Activated CD4-positive, alpha-beta T cell treated with anti-CD3 and anti-CD28 coated beads for 24 hours (primary cell): ENCODE measurements around the gene ATP6V1G1.
"Not testable (repeated sequence)": the region's sequence is repeated elsewhere in the genome, so short reads cannot be mapped to it uniquely, and the experiment has no call there.

ENCODE experiments used
- DNase-seq, 2 donors: peaks; one replicate each; pipeline ENCODE4 v3.0.0-alpha.2; 2020; ENCODE audit warnings: low read depth in 2 of 2

The ATP6V1G1 gene

DNA sequence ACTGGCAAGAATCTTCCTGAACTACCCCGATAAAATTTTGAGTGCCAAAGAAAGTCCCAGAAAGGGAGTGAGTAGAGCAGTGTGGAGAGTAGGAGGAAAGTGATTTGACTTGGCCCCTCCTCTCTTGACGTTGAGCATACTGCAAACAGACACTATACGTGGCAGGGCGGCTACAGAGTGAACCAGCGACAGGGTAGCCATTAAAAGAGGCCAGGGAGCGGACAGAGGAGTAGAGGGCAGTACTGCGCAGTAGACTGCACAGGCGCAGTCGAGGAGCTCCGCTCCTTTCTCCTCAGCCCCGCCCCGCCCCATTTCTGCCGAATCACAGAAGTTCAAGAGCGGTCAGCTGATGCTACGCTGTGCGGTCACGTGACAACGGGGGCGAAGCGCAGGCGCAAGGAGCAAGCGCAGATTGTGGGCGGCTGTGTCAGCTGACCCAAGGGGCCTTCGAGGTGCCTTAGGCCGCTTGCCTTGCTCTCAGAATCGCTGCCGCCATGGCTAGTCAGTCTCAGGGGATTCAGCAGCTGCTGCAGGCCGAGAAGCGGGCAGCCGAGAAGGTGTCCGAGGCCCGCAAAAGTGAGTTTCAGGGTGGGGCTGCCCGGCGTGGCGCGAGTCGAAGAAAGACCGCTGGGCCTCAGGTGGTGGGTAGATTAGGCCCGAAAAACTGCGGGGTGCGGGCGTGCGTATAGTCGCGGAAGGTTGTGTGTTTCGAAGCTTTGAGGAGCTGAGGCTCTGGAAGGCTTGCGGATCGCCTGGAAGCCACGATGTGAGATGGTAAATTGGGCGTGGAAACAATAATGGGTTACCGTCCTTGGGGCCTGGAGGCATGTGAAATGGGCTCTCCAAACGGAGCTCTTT, at the start of gene ATP6V1G1:
TSS of gene ATP6V1G1 (plus strand) at position 425 of the 858 bp plus-strand sequence. CDS start at position 495, 70 bp downstream.
- DNase-seq, result peak; percentile 98 to 99

DNA sequence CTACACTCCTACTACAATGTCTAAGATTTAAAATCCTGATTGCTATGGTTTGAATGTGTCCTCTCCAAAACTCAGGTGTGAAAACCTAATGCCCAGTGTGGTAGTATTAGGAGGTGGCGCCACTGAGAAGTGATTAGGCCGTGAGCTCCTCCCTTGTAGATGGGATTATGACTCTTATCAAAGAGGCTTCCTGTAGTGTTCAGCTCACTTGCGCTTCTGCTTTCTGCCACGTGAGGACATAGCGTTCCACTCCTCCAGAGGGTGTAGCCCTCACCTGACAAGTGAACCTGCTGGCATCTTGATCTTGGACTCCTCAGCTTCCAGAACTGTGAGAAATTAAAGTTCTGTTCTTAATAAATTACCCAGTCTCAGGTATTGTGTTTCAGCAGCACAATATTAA, 49.3 kb upstream of the ATP6V1G1 start:
- DNase-seq, result no peak

GRCh38 chr9:114539701-114540380, 47.7 kb upstream of the ATP6V1G1 start:
- no peak for DNase-seq

DNA sequence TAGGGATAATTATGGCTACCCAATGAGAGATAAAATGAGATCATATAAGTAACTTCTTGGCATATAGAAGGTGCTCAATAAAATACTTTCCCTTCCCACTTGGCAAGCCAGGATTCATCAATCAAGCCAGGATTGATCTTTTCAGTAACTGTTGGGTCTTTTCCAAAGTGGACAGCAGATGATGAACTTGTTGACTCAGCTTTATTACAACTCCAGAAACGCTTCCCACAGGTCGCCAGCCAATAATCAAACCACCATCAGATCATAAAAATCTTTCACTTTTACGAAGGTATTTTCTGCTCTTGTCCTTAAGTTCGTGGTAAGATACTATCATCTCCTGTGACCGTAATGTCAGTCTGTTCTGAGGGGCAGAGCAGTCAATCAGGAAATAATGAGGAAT, 42.5 kb upstream of the ATP6V1G1 start:
- no peak for DNase-seq

- DNase-seq, result no peak
These were observed 40.7 kb upstream of the ATP6V1G1 start for GRCh38 chr9:114546851-114547250.

DNA sequence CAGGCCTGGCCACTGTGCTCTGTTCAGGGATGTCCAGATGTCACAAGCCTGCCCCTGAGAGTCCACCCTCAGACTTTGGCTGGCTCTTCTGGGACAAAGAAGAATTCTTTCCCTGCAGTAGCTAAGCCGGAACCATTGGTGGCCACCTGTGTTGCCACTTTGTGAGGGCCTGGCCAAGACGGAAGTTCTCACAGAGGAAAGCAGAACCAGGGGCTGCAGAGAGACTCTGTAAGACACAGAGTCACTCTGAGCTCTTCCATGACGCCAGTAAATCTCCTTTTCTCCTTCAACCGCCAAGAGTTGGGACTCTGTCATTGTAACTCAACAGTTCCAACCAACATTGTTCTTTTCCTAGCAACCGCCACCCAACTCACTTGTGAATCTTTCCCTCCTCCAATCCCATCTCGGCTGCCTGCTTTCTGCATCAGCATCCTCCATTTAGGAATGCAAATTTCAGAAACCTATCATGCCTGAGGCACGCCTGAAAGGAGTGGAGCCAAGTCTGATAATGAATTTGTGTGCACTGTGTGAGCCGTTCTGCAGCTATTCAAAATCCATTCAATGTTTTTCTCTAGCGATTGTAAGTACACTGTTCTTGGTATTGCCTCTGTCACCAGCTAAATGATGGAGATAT, 37.8 kb upstream of the ATP6V1G1 start:
- no peak for DNase-seq

DNA sequence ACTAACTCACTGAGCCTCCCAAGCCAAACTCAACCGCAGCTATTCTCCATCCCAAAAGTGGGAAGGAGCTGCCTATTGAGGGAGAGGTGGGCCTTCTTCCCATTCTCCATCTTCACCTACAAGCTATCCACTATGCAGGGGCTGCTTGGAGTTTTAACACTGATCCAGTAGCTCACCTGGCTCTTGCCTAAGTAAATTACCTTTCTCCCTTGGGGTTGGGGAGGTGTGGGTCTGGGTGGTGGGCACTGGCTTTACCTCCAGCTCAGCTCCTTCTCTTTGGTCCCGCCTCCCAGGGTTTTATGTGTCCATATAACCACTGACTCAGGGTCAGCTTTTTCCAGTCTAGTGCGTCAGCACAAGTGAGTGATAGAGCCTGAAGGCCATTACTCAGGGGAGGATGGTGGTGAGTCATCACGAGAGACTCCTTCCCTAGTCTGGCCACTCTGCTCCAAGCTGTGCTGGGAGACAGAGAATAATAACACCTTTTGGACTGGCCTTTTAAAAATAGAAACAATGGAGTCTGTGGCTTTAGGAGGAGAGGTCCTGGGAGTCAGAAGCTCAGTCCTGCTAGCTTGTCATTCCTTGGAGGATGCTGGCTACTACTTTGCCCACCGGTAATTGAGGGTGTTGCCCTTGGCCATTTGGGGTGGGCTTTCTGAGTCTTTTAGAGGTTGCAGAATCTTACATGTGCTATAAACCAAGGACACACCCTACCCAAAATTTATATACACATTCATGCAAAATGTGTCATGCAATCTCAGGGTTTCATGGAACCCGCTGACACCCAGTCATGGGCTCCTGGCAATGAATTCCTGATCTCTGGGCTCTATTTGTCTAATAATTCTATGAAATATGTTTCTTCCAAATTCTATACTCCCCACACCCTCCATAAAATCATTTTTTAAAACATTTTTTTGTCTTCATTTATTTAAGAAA, 35.6 kb upstream of the ATP6V1G1 start:
- no peak for DNase-seq

GRCh38 chr9:114552706-114553105, 34.9 kb upstream of the ATP6V1G1 start:
- no peak for DNase-seq

DNA sequence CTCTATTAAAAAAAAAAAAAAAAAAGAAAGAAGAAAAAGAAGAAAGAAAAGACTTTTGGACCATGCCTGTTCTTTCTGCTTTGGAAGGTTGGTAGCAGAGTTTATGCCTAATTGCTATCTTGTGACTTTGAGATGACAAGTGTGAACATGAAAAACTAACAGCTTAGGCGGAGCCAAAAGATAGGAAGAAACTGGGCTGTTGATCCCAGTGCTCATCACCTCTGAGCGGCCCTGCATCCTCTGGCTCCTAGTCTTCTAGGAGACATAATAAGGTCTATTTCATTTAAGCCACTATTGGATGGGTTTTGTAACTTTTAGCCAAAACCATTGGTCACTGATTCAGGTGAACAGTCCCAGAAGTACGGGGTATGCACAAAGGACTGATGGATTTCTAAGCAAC, 34.4 kb upstream of the ATP6V1G1 start:
- DNase-seq, result no peak

DNA sequence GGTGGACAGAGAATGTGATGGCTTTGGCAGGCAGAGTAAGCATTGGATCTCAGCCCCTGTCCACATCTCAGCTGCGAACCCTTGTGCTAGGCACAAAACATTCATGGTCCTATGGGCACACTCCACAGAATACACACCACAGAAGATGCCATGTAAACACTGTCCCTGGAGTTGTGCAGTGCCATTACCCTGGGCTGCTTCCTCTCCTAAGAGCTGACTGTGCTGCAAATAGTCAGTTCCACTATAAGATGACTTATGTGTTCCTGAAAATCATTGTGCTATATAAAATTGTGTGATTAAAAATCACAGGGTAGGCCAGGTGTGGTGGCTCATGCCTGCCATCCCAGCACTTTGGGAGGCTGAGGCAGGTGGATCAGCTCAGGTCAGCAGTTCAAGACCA, 31.9 kb upstream of the ATP6V1G1 start:
- DNase-seq, result no peak

- DNase-seq, result no peak
These were observed 29.4 kb upstream of the ATP6V1G1 start for GRCh38 chr9:114558027-114558675.

DNA sequence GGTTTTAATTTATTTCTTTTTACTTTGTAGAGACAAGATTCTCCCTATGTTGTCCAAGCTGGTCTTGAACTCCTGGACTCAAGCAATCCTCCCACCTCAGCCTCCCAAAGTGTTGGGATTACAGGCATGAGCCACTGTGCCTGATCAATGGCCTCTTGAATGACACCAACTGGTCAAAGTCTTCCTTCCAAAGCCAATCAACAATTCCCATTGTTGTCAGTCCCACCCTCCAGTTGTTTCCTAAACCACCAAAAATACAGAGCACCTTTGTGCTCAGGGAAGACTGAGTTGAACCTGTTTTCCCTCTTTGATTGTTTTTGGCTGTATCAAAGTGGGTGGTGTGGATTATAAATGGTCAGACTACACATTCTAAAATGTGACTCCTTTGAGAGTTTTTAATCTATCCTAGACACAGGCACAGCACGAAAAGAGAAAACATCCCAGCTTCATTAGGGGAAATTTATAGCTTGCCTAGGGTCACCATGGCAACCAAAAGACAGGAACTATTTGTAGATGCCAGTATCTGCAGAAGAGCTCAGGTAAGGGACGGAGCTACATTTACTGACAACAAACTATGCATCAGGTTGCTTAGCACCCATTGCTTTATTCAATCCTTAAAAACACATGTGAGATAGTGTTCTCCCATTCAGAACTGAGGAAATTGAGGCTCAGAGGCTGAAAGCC, 27.6 kb upstream of the ATP6V1G1 start:
- DNase-seq, result no peak

- no peak for DNase-seq
These were observed 26.6 kb upstream of the ATP6V1G1 start for GRCh38 chr9:114560956-114561355.

- no peak for DNase-seq
These were observed 25.8 kb upstream of the ATP6V1G1 start for GRCh38 chr9:114561771-114562170.

DNA sequence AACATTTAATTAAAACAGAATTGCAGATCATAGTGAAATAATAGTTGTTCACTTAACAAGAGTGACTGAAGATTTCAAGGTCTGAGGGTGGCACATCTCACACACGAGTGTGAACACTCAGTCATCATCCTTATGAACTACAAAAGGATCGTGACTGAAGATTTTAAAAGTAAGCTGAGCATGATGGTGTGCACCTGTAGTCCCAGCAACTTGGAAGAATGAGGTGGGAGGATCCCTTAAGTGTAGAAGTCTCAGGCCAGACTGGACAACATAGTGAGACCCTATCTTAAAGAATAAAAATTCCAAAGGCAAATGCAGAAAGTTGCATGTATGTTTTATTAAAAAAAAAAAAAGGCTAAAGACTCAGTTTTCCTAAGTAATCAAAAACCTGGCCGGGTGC, 22.4 kb upstream of the ATP6V1G1 start:
- DNase-seq, result no peak

GRCh38 chr9:114570742-114571141, 16.8 kb upstream of the ATP6V1G1 start:
- DNase-seq, result no peak

- no peak for DNase-seq
These were observed 16.2 kb upstream of the ATP6V1G1 start for GRCh38 chr9:114571391-114571790.

DNA sequence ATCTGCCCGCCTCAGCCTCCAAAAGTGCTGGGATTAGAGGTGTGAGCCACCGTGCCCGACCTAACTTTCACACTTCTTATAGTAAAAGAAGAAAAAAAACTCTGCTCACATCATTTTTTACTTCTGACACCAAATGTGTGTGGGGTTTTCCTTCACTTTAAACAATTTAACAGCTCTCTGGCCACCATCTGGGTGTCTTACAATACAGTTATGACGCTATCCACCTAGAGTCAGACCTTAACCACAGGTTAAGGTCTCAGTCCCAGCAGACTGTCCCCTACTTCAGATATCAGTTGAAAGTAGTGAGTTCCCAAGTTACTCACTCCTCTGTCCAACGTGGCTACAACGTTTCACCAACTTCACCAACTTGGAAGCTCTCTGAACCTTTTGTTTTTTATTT, 15.4 kb upstream of the ATP6V1G1 start:
- no peak for DNase-seq

- DNase-seq, result no peak
These were observed 13.1 kb upstream of the ATP6V1G1 start for GRCh38 chr9:114574438-114574837.

- not testable (repeated sequence) for DNase-seq
These were observed 10.8 kb upstream of the ATP6V1G1 start for GRCh38 chr9:114576779-114577178.
